Frontal cortex (tissue), 4 donors: ENCODE measurements around the gene RFXANK. TPM values are rescaled to one million over a fixed set of nuclear protein-coding genes. Genes with fewer than 3 reads are reported as not detected.

Source experiments
- DNase-seq, 2 donors: peaks; one replicate each; pipeline ENCODE4 v3.0.0; 2012; ENCODE audit warnings: low spot score in 2 of 2
- FAIRE-seq: peaks from 2 replicates; lab custom pipeline; 2012; peaks lifted over from hg19 to GRCh38; lab: Jason Lieb, UNC
- small RNA-seq: library from RNA; depleted of rRNA; stranded (forward); fragments of <200 nt; gene quantifications from one replicate; pipeline ENCODE3, GENCODE V24; 2014
- total RNA-seq: library from RNA; depleted of rRNA; stranded (reverse); fragments of >200 nt; gene quantifications from one replicate; pipeline ENCODE4 v1.2.3, GENCODE V29; 2014
- donor health status: control.
- donor health status: control.
- donor health status: control.

RFXANK gene
- total RNA-seq, 1 donor from 2014 or later, result 18.3 TPM

- DNase-seq (no peak), FAIRE-seq (no peak)
These were observed 32.2 kb downstream of the RFXANK start for GRCh38 chr19:19224150-19224851.

DNA sequence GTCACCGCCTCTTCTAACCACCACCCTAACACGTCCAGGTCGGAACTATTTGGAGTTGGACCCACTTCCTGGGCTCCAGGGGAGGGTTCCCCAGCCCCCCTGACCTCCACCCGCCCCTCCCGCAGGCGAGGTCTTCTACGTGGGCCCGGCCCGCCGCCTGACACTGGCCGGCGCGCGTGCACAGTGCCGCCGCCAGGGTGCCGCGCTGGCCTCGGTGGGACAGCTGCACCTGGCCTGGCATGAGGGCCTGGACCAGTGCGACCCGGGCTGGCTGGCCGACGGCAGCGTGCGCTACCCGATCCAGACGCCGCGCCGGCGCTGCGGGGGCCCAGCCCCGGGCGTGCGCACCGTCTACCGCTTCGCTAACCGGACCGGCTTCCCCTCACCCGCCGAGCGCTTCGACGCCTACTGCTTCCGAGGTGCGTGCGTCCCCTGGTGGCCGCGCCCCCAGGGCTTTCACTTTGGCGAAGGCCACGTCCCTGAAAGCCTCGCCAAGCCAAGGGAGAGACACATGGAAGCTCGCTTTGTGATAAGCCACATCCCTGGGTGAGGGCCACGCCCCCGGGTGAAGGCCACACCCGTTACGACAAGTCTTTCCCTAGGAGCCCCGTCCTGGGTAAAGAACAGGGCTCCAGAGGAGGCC, 32.9 kb downstream of the RFXANK start:
- DNase-seq, result peak in 1 of 2 donors; percentile 63
- FAIRE-seq, result no peak

DNA sequence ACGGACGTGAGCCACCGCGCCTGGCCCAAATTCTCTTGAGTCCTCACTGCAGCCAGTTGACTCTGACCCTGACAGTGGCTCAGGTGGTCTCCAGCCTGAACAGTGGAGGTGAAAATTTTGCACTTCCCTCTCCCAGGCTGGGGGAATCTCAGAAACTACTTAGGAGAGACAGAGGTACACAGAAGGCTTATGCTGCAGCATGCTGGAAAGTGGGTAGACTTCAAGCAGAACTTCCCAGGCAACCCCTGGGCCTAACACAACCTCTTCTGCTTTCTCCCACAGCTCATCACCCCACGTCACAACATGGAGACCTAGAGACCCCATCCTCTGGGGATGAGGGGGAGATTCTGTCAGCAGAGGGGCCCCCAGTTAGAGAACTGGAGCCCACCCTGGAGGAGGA, 34.1 kb downstream of the RFXANK start:
- FAIRE-seq (no peak), DNase-seq (no peak)

DNA sequence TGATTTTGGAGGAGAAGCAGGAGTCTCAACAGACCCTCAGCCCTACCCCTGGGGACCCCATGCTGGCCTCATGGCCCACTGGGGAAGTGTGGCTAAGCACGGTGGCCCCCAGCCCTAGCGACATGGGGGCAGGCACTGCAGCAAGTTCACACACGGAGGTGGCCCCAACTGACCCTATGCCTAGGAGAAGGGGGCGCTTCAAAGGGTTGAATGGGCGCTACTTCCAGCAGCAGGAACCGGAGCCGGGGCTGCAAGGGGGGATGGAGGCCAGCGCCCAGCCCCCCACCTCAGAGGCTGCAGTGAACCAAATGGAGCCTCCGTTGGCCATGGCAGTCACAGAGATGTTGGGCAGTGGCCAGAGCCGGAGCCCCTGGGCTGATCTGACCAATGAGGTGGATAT, 34.6 kb downstream of the RFXANK start:
- DNase-seq (no peak), FAIRE-seq (no peak)

- DNase-seq, result no peak
- no peak for FAIRE-seq
These were observed 35.2 kb downstream of the RFXANK start for GRCh38 chr19:19227217-19227616.

DNA sequence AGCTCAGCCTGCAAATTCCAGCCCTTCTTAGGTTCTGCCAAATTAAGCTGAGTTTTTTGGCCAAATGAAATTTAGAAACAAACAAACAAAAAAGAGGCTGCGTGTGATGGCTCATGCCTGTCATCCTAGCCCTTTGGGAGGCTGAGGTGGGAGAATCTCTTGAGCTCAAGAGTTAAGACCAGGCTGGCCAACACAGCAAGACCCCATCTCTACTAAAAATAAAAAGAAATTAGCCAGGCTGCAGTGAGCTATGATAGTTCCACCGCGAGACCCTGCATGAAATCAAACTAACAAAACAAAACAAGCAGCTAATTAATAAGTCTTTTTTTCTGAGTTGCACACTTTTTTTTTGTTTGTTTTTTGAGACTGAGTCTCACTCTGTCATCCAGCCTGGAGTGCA, 37.6 kb downstream of the RFXANK start:
- FAIRE-seq (no peak), DNase-seq (no peak)

- FAIRE-seq (no peak), DNase-seq (no peak)
These were observed 38.9 kb downstream of the RFXANK start for GRCh38 chr19:19230999-19231398.

DNA sequence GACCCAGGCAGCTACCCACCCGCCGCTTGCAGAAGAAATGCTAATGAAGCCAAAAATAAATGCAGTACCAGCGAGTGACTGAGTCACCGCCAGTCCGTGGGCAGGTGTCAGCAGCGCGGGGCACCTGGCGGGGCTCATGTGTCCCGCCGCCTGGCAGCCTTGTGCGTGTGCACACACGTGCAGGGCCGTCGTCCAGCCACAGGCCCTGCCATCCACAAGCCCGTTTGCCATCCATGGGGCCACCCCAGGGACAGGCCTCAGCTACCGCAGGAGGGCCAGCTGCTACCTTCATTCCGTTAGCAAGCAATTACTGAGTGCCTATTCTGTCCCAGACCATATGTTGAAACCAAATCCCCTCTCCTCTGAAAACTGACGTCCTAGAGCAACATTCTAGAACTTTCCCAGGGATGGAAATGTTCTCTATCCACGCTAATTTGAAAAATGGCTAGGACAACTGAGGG, 40.2 kb downstream of the RFXANK start:
- FAIRE-seq (no peak), DNase-seq (peak in 1 of 2 donors; percentile 51)

- no peak for FAIRE-seq
These were observed 42.3 kb downstream of the RFXANK start for GRCh38 chr19:19234220-19234816.

GRCh38 chr19:19236173-19236572, 44.1 kb downstream of the RFXANK start:
- DNase-seq (no peak), FAIRE-seq (no peak)

More at GRCh38 chr19:19234220-19234816, 42.3 kb downstream of the RFXANK start:
- DNase-seq, result no peak

- DNase-seq, result no peak
- no peak for FAIRE-seq
These were observed 46.3 kb downstream of the RFXANK start for GRCh38 chr19:19238126-19238894.

- FAIRE-seq, result no peak
These were observed 47.6 kb downstream of the RFXANK start for GRCh38 chr19:19239675-19240074.

GRCh38 chr19:19240476-19240875, 48.4 kb downstream of the RFXANK start:
- DNase-seq (no peak), FAIRE-seq (no peak)

More at GRCh38 chr19:19239675-19240074, 47.6 kb downstream of the RFXANK start:
- no peak for DNase-seq

DNA sequence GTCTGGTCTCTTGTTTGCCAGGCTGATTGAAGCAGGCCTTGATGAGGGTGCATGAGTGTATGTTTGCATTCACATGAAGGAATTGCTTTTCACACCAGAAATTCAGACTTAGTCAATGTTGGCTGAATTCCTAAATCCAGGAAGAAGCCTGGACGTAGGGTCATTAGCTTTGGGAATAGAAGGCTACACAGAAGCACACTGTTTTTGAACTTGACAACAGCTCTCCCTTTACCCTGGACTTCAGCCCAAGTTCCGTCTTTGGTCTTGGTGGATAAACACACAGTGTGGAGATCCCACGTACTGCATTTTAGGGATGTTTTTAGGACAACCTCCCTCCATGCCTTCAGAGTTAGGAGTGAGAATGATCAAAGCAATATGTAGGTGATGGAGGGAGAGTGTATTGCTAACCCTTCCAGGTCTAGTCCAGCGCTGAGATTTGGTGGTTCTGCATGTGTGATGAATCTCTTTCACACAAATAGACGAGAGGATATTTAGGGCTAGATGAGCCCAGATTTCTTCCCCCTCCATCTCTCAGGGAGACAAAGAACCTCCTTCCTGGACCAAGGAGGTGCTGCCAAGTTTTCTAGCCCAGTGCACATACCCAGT, 58.2 kb downstream of the RFXANK start:
- no peak for DNase-seq

More for the DNA sequence above, 58.2 kb downstream of the RFXANK start:
- FAIRE-seq, result no peak

Small RNAs within 50 kb of the gene (small RNA-seq; reads per million reads assigned to genes)
- not detected for gene RNU6-1028P

Other genes with a start within 250 kb of the RFXANK start
- gene SUGP2, start 158.7 kb upstream of the RFXANK start, total RNA-seq, result 90.5 TPM
- gene ARMC6, start 158.7 kb upstream of the RFXANK start, total RNA-seq, result 56.3 TPM
- gene SLC25A42, start 128.3 kb upstream of the RFXANK start, total RNA-seq, result 10.2 TPM
- 8.6 TPM for gene TMEM161A, start 53.8 kb upstream of the RFXANK start, total RNA-seq
- gene MEF2B, start 22.0 kb upstream of the RFXANK start, total RNA-seq, result not detected
- gene BORCS8, start 106 bp upstream of the RFXANK start, total RNA-seq, result 28.1 TPM
- 9.0 TPM for gene NR2C2AP, start 11.2 kb downstream of the RFXANK start, total RNA-seq
- 162 TPM for gene NCAN, start 19.7 kb downstream of the RFXANK start, total RNA-seq
- 0.41 TPM for gene TM6SF2, start 81.0 kb downstream of the RFXANK start, total RNA-seq
- 22.8 TPM for gene SUGP1, start 128.3 kb downstream of the RFXANK start, total RNA-seq
- gene MAU2, start 128.6 kb downstream of the RFXANK start, total RNA-seq, result 20.8 TPM
- gene GATAD2A, start 213.4 kb downstream of the RFXANK start, total RNA-seq, result 7.7 TPM